GM12878 (cell line): Measurements from ENCODE around the gene CLCNKA.

ENCODE experiments used
- CHD1 ChIP-seq: IDR thresholded peaks from 2 replicates; pipeline ENCODE4 v1.6.1; 2012; ENCODE audit warnings: low read depth, low read length, improper control_type of control experiment
- FOS ChIP-seq: IDR thresholded peaks from 3 replicates; pipeline ENCODE4 v1.6.1; 2011; ENCODE audit warnings: borderline replicate concordance; ENCODE audit not compliant: insufficient read length; ENCODE audit errors: extremely low read depth
- NFYB ChIP-seq: IDR thresholded peaks from 2 replicates; pipeline ENCODE4 v1.6.1; 2011; ENCODE audit warnings: low read depth, mild to moderate bottlenecking, low read length, improper control_type of control experiment, moderate library complexity; ENCODE audit not compliant: insufficient read depth
- POLR2A ChIP-seq: IDR thresholded peaks from 2 replicates; pipeline ENCODE4 v1.6.1; 2011; ENCODE audit warnings: low read depth, mild to moderate bottlenecking, low read length
- RAD21 ChIP-seq: IDR thresholded peaks from 2 replicates; pipeline ENCODE4 v1.6.1; 2011; ENCODE audit warnings: mild to moderate bottlenecking, low read depth, low read length, moderate library complexity; ENCODE audit not compliant: insufficient read depth
- SP1 ChIP-seq: IDR thresholded peaks from one replicate; pipeline ENCODE4 v1.6.1; 2011; ENCODE audit warnings: low read depth, low read length
- TF ChIP-seq, protein P1 (sequence below), 3 experiments: IDR thresholded peaks in 2 of 3; conservative IDR thresholded peaks in 1 of 3; 2 replicates each; pipeline ENCODE4 v1.5.1; 2011; ENCODE audit warnings: low read depth in 3 of 3, low read length in 3 of 3, mild to moderate bottlenecking in 3 of 3, control low read depth in 2 of 3, moderate library complexity in 2 of 3, inconsistent platforms in 1 of 3, mixed read lengths in 1 of 3; ENCODE audit not compliant: control insufficient read depth in 2 of 3, insufficient read depth in 1 of 3; ENCODE audit errors: extremely low read depth in 1 of 3
- TF ChIP-seq, protein P2 (sequence below): IDR thresholded peaks from 2 replicates; pipeline ENCODE4 v1.6.1; 2012; ENCODE audit warnings: improper control_type of control experiment, low read depth, low read length; ENCODE audit not compliant: insufficient replicate concordance
- TF ChIP-seq, protein P3 (sequence below): IDR thresholded peaks from 2 replicates; pipeline ENCODE4 v1.6.1; 2011; ENCODE audit warnings: mild to moderate bottlenecking, low read depth, low read length, moderate library complexity; ENCODE audit not compliant: insufficient replicate concordance

- TF ChIP-seq FOS (no peak), NFYB (no peak), POLR2A (no peak), RAD21 (peak; percentile 92), CHD1 (no peak), SP1 (peak; percentile 22)
- TF ChIP-seq, protein P1, sequence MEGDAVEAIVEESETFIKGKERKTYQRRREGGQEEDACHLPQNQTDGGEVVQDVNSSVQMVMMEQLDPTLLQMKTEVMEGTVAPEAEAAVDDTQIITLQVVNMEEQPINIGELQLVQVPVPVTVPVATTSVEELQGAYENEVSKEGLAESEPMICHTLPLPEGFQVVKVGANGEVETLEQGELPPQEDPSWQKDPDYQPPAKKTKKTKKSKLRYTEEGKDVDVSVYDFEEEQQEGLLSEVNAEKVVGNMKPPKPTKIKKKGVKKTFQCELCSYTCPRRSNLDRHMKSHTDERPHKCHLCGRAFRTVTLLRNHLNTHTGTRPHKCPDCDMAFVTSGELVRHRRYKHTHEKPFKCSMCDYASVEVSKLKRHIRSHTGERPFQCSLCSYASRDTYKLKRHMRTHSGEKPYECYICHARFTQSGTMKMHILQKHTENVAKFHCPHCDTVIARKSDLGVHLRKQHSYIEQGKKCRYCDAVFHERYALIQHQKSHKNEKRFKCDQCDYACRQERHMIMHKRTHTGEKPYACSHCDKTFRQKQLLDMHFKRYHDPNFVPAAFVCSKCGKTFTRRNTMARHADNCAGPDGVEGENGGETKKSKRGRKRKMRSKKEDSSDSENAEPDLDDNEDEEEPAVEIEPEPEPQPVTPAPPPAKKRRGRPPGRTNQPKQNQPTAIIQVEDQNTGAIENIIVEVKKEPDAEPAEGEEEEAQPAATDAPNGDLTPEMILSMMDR (IDR thresholded peaks at IDR 0.05 in 2 of 3, conservative IDR thresholded peaks at IDR 0.05 in 1 of 3; ENCODE audit: control insufficient read depth in 2 of 3, extremely low read depth in 1 of 3, insufficient read depth in 1 of 3, low read depth in 3 of 3, low read length in 3 of 3) = peak; percentile 83 to 98 (median 83)
- TF ChIP-seq, protein P2, sequence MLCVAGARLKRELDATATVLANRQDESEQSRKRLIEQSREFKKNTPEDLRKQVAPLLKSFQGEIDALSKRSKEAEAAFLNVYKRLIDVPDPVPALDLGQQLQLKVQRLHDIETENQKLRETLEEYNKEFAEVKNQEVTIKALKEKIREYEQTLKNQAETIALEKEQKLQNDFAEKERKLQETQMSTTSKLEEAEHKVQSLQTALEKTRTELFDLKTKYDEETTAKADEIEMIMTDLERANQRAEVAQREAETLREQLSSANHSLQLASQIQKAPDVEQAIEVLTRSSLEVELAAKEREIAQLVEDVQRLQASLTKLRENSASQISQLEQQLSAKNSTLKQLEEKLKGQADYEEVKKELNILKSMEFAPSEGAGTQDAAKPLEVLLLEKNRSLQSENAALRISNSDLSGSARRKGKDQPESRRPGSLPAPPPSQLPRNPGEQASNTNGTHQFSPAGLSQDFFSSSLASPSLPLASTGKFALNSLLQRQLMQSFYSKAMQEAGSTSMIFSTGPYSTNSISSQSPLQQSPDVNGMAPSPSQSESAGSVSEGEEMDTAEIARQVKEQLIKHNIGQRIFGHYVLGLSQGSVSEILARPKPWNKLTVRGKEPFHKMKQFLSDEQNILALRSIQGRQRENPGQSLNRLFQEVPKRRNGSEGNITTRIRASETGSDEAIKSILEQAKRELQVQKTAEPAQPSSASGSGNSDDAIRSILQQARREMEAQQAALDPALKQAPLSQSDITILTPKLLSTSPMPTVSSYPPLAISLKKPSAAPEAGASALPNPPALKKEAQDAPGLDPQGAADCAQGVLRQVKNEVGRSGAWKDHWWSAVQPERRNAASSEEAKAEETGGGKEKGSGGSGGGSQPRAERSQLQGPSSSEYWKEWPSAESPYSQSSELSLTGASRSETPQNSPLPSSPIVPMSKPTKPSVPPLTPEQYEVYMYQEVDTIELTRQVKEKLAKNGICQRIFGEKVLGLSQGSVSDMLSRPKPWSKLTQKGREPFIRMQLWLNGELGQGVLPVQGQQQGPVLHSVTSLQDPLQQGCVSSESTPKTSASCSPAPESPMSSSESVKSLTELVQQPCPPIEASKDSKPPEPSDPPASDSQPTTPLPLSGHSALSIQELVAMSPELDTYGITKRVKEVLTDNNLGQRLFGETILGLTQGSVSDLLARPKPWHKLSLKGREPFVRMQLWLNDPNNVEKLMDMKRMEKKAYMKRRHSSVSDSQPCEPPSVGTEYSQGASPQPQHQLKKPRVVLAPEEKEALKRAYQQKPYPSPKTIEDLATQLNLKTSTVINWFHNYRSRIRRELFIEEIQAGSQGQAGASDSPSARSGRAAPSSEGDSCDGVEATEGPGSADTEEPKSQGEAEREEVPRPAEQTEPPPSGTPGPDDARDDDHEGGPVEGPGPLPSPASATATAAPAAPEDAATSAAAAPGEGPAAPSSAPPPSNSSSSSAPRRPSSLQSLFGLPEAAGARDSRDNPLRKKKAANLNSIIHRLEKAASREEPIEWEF = no peak
- TF ChIP-seq, protein P3, sequence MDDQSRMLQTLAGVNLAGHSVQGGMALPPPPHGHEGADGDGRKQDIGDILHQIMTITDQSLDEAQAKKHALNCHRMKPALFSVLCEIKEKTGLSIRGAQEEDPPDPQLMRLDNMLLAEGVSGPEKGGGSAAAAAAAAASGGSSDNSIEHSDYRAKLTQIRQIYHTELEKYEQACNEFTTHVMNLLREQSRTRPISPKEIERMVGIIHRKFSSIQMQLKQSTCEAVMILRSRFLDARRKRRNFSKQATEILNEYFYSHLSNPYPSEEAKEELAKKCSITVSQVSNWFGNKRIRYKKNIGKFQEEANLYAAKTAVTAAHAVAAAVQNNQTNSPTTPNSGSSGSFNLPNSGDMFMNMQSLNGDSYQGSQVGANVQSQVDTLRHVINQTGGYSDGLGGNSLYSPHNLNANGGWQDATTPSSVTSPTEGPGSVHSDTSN = no peak
These were observed 10.7 kb downstream of the CLCNKA start for GRCh38 chr1:16032388-16033102.
